ENCODE data around the gene REPIN1. TPM values are rescaled to one million over a fixed set of nuclear protein-coding genes. Genes with fewer than 3 reads are reported as not detected.
A peak's percentile ranks its signal among the peaks of the same experiment; 100 is the strongest.

Gene REPIN1
- total RNA-seq, 1 donor from 2014 or later: 65.8 TPM

DNA sequence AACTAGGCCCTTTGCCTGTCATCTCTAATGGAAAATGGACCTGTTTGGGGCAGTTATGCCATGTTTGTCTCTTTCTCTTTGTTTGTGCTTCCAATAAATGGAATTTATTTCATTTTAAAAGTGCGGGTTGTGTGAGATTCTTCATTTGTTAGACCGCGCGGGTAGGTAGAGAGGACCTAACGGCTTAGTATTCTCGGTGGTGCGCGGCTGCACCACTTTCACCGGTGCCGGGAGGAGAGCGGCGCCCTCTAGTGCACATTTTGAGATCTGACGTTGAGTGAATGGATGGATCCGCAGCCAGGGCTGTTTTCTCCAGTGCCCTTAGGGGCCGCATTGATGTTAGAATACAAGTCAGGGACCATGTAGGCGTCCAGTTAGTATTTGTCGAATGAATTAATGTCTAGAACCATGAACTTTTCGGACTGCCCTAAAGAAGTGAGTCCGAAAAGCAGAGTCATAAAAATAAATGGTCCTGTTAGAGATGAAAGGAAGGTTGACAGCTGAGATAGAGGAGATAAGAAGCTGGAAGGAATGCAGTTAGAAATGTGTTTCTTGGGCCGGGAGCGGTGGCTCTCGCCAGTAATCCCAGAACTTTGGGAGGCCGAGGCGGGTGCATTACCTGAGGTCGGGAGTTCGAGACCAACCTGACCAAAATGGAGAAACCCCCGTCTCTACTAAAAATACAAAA is 52.5 kb downstream of the REPIN1 start:
- peak; percentile 64 for DNase-seq (ENCODE audit: low spot score)
- Mint-ChIP-seq H3K4me1 (ENCODE audit: low read depth) (peaks cover 5% of the 10 kb centered on the region), H3K27ac (ENCODE audit: unreplicated experiment) (no peak overlapping the region), H3K27me3 (ENCODE audit: low read depth) (peaks cover 5% of the 10 kb centered on the region), H3K36me3 (ENCODE audit: low read depth) (no peaks in the 10 kb centered on the region), H3K9me3 (ENCODE audit: low read depth) (no peaks in the 10 kb centered on the region), H3K4me3 (ENCODE audit: unreplicated experiment) (no peak overlapping the region)
- TF ChIP-seq, protein P1, sequence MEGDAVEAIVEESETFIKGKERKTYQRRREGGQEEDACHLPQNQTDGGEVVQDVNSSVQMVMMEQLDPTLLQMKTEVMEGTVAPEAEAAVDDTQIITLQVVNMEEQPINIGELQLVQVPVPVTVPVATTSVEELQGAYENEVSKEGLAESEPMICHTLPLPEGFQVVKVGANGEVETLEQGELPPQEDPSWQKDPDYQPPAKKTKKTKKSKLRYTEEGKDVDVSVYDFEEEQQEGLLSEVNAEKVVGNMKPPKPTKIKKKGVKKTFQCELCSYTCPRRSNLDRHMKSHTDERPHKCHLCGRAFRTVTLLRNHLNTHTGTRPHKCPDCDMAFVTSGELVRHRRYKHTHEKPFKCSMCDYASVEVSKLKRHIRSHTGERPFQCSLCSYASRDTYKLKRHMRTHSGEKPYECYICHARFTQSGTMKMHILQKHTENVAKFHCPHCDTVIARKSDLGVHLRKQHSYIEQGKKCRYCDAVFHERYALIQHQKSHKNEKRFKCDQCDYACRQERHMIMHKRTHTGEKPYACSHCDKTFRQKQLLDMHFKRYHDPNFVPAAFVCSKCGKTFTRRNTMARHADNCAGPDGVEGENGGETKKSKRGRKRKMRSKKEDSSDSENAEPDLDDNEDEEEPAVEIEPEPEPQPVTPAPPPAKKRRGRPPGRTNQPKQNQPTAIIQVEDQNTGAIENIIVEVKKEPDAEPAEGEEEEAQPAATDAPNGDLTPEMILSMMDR (IDR thresholded peaks at IDR 0.05): peak; percentile 94

DNA sequence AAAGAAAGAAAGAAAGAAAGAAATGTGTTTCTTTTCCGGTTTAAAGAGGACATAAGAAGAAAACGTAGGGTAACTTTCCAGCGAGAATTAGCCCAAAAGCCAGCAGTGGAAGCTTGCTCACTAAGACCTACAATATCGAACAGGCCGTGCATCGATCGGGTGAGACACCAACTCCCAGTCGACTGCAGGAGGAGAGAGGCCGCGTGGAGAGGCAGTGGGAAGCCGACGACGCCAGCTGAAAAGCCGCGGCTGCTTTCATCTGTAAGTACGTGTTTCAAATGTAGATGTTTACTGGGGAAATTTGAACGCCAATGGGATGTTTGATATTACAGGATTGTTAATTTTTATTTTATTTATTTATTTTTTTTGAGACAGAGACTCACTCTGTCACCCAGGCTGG is 53.2 kb downstream of the REPIN1 start:
- Mint-ChIP-seq H3K27ac (ENCODE audit: unreplicated experiment) (no peak overlapping the region), H3K4me3 (ENCODE audit: unreplicated experiment) (no peak overlapping the region), H3K4me1 (ENCODE audit: low read depth) (peaks cover 5% of the 10 kb centered on the region), H3K27me3 (ENCODE audit: low read depth) (peaks cover 5% of the 10 kb centered on the region), H3K9me3 (ENCODE audit: low read depth) (no peaks in the 10 kb centered on the region), H3K36me3 (ENCODE audit: low read depth) (no peaks in the 10 kb centered on the region)
- DNase-seq (ENCODE audit: low spot score): peak; percentile 68
- TF ChIP-seq, protein P1 (IDR thresholded peaks at IDR 0.05): no peak

Other genes with a start within 250 kb of the REPIN1 start
- gene LRRC61, start 45.5 kb upstream of the REPIN1 start, total RNA-seq: 1.5 to 1.7 TPM in 2 of 3 replicates, not detected in the other
- gene ACTR3C, start 45.3 kb upstream of the REPIN1 start, total RNA-seq: 0.25 to 0.85 TPM in 2 of 3 replicates, not detected in the other
- 1.4 to 1.9 TPM (median 1.8 TPM) in 3 replicates for gene RARRES2, start 27.2 kb upstream of the REPIN1 start, total RNA-seq
- gene ZNF775, start 10.5 kb downstream of the REPIN1 start, total RNA-seq: 4.3 to 6.5 TPM (median 6.0 TPM) in 3 replicates
- not detected in 3 replicates for gene GIMAP8, start 81.8 kb downstream of the REPIN1 start, total RNA-seq
- not detected in 3 replicates for gene GIMAP7, start 146.1 kb downstream of the REPIN1 start, total RNA-seq
- gene GIMAP4, start 198.6 kb downstream of the REPIN1 start, total RNA-seq: not detected in 3 replicates